AG04449 (cell line): ENCODE data around the gene PRKAG2.

Experiments used
- CTCF ChIA-PET: fragments of 350-600 bp; formaldehyde crosslinking; extraction: SDS; loops from one replicate; lab custom pipeline; 2021; ENCODE audit warnings: antibody characterized with exemption; lab: Yijun Ruan, JAX
- POLR2A ChIA-PET: fragments of 400-600, 350-600 bp; formaldehyde crosslinking; extraction: SDS; loops from one replicate; lab custom pipeline; 2020; ENCODE audit warnings: antibody characterized with exemption, inconsistent platforms; lab: Yijun Ruan, JAX
- DNase-seq: peaks from one replicate; pipeline ENCODE4 v3.0.0-alpha.2; 2010; ENCODE audit warnings: low read depth, low spot score
- H3K4me3 ChIP-seq: 2 replicates; pipeline ENCODE4 v1.5.1; 2011; ENCODE audit warnings: low read depth, mild to moderate bottlenecking, control low read depth, low read length
- CTCF ChIP-seq: IDR thresholded peaks from one replicate; pipeline ENCODE4 v1.5.1; 2011; ENCODE audit warnings: mild to moderate bottlenecking, moderate library complexity, low read length, control low read depth, inconsistent platforms; ENCODE audit not compliant: insufficient read depth; ENCODE audit errors: missing control alignments

Gene PRKAG2

GRCh38 chr7:151611041-151611440, 265.9 kb downstream of the PRKAG2 start:
- no peak overlapping the region for H3K4me3 ChIP-seq
- ChIA-PET POLR2A (no interaction called here), CTCF (interaction anchor here (0.8 to 1.9 kb wide), 5 partner anchors 9 to 126 kb away, joined by 3 to 11 read pairs (median 4); no protein-coding TSS in a partner anchor)
- no peak for DNase-seq
- no peak for TF ChIP-seq CTCF

- CTCF ChIA-PET, result no interaction called here
- no peak overlapping the region for H3K4me3 ChIP-seq
- POLR2A ChIA-PET, result no interaction called here
- no peak for DNase-seq
- TF ChIP-seq CTCF, result no peak
These were observed 268.8 kb downstream of the PRKAG2 start for GRCh38 chr7:151608031-151608551.

DNA sequence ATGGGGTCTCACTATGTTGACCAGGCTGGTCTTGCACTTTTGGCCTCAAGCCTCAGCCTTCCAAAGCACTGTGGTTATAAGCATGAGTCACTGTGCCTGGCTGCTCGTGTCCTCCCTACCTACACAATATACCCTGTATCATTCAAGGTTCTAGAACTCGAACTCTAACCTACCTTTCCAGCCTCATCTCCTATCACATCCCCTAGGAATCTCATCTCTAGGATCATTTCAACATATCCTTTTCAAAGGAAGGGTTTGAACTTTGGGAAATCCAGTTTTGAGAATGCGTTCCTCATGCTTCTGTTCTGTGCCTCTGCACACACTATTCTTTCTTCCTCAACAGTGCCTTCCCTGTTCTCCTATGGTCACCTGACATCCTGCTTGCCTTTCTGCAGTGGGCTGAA, 269.4 kb downstream of the PRKAG2 start:
- ChIA-PET CTCF (interaction anchor here (1.8 kb wide), 1 partner anchor 9 kb away, joined by 4 read pairs; no protein-coding TSS in a partner anchor), POLR2A (no interaction called here)
- H3K4me3 ChIP-seq, result no peak overlapping the region
- TF ChIP-seq CTCF, result no peak
- no peak for DNase-seq

GRCh38 chr7:151603951-151604350, 273.0 kb downstream of the PRKAG2 start:
- H3K4me3 ChIP-seq, result no peak overlapping the region
- CTCF ChIA-PET, result no interaction called here
- no peak for TF ChIP-seq CTCF
- POLR2A ChIA-PET, result no interaction called here
- no peak for DNase-seq

- DNase-seq, result no peak
- POLR2A ChIA-PET, result no interaction called here
- TF ChIP-seq CTCF, result no peak
- no peak overlapping the region for H3K4me3 ChIP-seq
- CTCF ChIA-PET, result interaction anchor here (1.1 to 2.2 kb wide), 8 partner anchors 10 to 158 kb away, joined by 3 to 22 read pairs (median 4); no protein-coding TSS in a partner anchor
These were observed 275.2 kb downstream of the PRKAG2 start for GRCh38 chr7:151601521-151602305.

- CTCF ChIA-PET, result interaction anchor here (0.9 to 2.2 kb wide), 17 partner anchors 8 to 159 kb away, joined by 3 to 22 read pairs (median 3); no protein-coding TSS in a partner anchor
- TF ChIP-seq CTCF, result no peak
- POLR2A ChIA-PET, result interaction anchor here (0.7 to 0.8 kb wide), 2 partner anchors 127 to 153 kb away, joined by 3 to 4 read pairs; no protein-coding TSS in a partner anchor
- no peak for DNase-seq
- H3K4me3 ChIP-seq, result no peak overlapping the region; the same call in 1 of the 2 replicates
These were observed 276.6 kb downstream of the PRKAG2 start for GRCh38 chr7:151600331-151600730.
